ENCODE measurements around the gene FAM168A.

The FAM168A gene

DNA sequence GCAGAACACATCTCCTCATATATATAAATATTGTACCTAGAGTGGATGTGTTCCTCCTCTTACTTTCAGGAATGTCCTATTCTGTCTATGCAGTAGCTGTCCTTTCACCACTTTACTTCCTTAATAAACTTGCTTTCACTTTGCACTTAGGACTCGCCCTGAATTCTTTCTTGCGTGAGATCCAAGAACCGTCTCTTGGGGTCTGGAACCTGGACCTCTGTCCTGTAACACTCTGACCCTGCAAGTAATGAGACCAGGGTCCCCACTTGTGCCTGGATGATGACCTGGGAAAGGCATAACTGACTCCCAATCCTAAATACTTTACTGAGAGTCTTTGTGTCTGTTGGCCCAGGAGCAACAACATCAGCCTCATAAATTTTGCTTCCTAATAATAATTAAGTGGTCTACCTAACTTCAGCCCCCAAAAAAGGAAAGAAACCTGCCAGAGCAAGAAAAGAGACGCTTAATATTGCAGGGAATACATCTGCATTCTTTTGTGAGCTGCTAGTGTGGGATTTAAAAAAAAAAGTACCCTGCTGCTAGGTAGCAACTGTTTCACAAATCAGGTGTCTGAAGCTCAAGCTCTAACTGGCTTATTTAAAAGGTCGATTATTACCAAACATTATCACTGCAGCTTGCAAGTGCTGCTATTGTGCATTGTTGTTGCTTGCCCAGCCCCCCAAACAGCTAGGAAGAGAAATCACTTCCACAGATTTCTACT is 69.3 kb downstream of the FAM168A start:
- DNase-seq = no peak
- TF ChIP-seq, protein P1, sequence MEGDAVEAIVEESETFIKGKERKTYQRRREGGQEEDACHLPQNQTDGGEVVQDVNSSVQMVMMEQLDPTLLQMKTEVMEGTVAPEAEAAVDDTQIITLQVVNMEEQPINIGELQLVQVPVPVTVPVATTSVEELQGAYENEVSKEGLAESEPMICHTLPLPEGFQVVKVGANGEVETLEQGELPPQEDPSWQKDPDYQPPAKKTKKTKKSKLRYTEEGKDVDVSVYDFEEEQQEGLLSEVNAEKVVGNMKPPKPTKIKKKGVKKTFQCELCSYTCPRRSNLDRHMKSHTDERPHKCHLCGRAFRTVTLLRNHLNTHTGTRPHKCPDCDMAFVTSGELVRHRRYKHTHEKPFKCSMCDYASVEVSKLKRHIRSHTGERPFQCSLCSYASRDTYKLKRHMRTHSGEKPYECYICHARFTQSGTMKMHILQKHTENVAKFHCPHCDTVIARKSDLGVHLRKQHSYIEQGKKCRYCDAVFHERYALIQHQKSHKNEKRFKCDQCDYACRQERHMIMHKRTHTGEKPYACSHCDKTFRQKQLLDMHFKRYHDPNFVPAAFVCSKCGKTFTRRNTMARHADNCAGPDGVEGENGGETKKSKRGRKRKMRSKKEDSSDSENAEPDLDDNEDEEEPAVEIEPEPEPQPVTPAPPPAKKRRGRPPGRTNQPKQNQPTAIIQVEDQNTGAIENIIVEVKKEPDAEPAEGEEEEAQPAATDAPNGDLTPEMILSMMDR (IDR thresholded peaks at IDR 0.05; ENCODE audit: low read depth, low read length) = no peak
- Histone ChIP-seq H3K27ac (no peak overlapping the region), H3K9me3 (ENCODE audit: severe bottlenecking) (peaks cover 2% of the 10 kb centered on the region), H3K36me3 (no peaks in the 10 kb centered on the region; the same call in 1 of the 2 replicates), H3K27me3 (ENCODE audit: insufficient read depth, low read depth, severe bottlenecking) (no peaks in the 10 kb centered on the region), H3K4me3 (ENCODE audit: low read depth, low read length) (no peak overlapping the region)

DNA sequence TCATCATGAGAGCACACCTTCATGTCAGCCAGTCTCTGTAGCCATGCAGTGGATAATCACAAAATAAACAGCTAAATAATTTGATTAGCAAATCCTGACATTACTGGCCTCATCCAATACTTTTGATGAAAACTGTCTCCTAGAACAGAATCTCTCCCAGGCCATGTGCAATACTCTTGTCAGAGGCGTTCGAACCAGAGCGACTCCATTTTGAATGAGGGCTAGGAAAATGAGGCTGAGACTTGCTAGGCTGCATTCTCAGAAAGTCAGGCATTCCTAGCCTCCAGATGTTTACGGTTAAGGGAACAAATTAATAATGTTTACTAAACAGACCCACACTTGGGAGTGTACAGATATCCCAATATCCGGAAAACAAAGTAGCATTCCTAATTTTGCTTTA is 69.9 kb downstream of the FAM168A start:
- Histone ChIP-seq H3K27me3 (ENCODE audit: insufficient read depth, low read depth, severe bottlenecking) (no peaks in the 10 kb centered on the region), H3K4me3 (ENCODE audit: low read depth, low read length) (no peak overlapping the region), H3K36me3 (peaks cover 3% of the 10 kb centered on the region; the same call in 1 of the 2 replicates), H3K27ac (no peak overlapping the region), H3K9me3 (ENCODE audit: severe bottlenecking) (peaks cover 4% of the 10 kb centered on the region)
- TF ChIP-seq, protein P1 (IDR thresholded peaks at IDR 0.05; ENCODE audit: low read depth, low read length) = no peak
- DNase-seq = no peak

DNA sequence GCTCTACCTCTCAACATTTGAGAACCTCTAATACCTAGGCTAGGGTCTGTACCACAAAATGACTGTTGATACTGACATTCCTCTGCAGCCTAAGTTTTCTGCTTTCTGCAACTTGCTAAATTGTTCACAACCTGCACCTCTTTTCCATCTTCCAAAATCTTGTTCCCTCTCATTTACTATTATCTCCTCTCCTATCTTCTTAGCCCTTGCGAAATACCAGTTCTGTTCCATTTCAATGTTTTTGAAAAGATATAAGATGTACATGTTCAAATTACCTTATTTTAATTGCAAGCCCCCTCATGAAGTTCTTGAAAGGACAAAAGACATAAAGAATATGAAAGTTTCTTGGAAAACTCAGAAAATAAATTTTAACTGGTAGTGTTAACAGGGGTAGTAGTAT is 72.3 kb downstream of the FAM168A start:
- H3K27ac ChIP-seq = no peak overlapping the region
- TF ChIP-seq, protein P1 (IDR thresholded peaks at IDR 0.05; ENCODE audit: low read depth, low read length) = no peak
- no peak for DNase-seq
- no peak overlapping the region for H3K4me3 ChIP-seq (ENCODE audit: low read depth, low read length)
- no peaks in the 10 kb centered on the region for H3K27me3 ChIP-seq (ENCODE audit: insufficient read depth, low read depth, severe bottlenecking)
- peaks cover 3% of the 10 kb centered on the region; the same call in 1 of the 2 replicates for H3K36me3 ChIP-seq
- H3K9me3 ChIP-seq (ENCODE audit: severe bottlenecking) = peaks cover 4% of the 10 kb centered on the region

DNA sequence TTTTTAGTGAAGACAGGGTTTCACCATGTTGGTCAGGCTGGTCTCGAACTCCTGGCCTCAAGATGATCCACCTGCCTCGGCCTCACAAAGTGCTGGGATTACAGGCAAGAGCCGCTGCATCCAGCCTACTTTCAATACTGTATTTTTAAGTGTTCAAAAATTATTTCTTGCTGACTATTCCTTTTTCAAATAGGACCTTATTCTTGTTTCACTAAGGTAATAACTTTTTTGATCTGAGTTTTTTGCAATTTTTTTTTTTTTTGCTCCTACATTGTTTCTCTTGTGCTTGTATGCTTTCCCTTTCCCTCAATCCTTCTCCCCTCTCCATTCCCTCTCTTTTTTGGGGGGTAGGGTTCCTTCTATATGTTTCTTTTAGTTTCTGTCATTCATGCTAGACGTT is 73.1 kb downstream of the FAM168A start:
- Histone ChIP-seq H3K27ac (no peak overlapping the region), H3K9me3 (ENCODE audit: severe bottlenecking) (peaks cover 4% of the 10 kb centered on the region), H3K4me3 (ENCODE audit: low read depth, low read length) (no peak overlapping the region), H3K27me3 (ENCODE audit: insufficient read depth, low read depth, severe bottlenecking) (no peaks in the 10 kb centered on the region), H3K36me3 (peaks cover 3% of the 10 kb centered on the region; the same call in 1 of the 2 replicates)
- DNase-seq = no peak
- TF ChIP-seq, protein P1 (IDR thresholded peaks at IDR 0.05; ENCODE audit: low read depth, low read length) = no peak

DNA sequence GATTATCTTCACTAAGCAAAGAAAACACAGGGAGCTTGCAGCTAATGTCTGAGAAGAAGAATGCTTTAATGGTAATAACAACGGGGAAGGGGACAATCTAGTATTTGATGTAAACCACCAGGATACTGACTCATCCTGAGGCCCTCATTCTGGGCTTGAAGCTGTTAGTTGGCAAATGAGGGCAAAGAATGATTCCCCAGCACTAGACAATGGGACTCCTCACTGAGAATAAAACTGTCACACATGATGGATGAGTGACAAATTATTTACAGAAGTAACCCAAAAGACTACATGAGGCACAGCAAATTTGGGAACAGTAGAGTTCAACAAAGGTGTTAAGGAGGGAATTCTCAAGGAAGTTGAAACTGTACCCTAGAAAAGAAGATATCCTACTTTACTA is 76.3 kb downstream of the FAM168A start:
- Histone ChIP-seq H3K9me3 (ENCODE audit: severe bottlenecking) (peaks cover 4% of the 10 kb centered on the region), H3K4me3 (ENCODE audit: low read depth, low read length) (no peak overlapping the region), H3K27ac (no peak overlapping the region), H3K36me3 (peaks cover 3% of the 10 kb centered on the region; the same call in 1 of the 2 replicates), H3K27me3 (ENCODE audit: insufficient read depth, low read depth, severe bottlenecking) (no peaks in the 10 kb centered on the region)
- TF ChIP-seq, protein P1 (IDR thresholded peaks at IDR 0.05; ENCODE audit: low read depth, low read length) = no peak
- DNase-seq = no peak
